Activated T-cell treated with anti-CD3 and anti-CD28 coated beads for 4 hours (primary cell): ENCODE measurements around the gene TSHZ2.
A peak's percentile ranks its signal among the peaks of the same experiment; 100 is the strongest.

ENCODE experiments used
- DNase-seq: peaks from one replicate; pipeline ENCODE4 v3.0.0-alpha.2; 2020

The TSHZ2 gene

GRCh38 chr20:53214392-53214791 lies 242.2 kb downstream of the TSHZ2 start:
- no peak for DNase-seq

- DNase-seq, result no peak
Observed at GRCh38 chr20:53215166-53215565, 243.0 kb downstream of the TSHZ2 start.

- no peak for DNase-seq
Observed at GRCh38 chr20:53216478-53216855, 244.3 kb downstream of the TSHZ2 start.

GRCh38 chr20:53216856-53217576 lies 244.9 kb downstream of the TSHZ2 start:
- DNase-seq, result peak; percentile 83

GRCh38 chr20:53220482-53221307 lies 248.5 kb downstream of the TSHZ2 start:
- DNase-seq, result no peak

- DNase-seq, result no peak
Observed at GRCh38 chr20:53221731-53222130, 249.6 kb downstream of the TSHZ2 start.

GRCh38 chr20:53222416-53222815 lies 250.3 kb downstream of the TSHZ2 start:
- no peak for DNase-seq

- DNase-seq, result no peak
Observed at GRCh38 chr20:53222932-53223331, 250.8 kb downstream of the TSHZ2 start.

GRCh38 chr20:53223626-53224172 lies 251.5 kb downstream of the TSHZ2 start:
- DNase-seq, result no peak

- no peak for DNase-seq
Observed at GRCh38 chr20:53224851-53225250, 252.7 kb downstream of the TSHZ2 start.

- no peak for DNase-seq
Observed at GRCh38 chr20:53226826-53227225, 254.7 kb downstream of the TSHZ2 start.

- no peak for DNase-seq
Observed at GRCh38 chr20:53227523-53227922, 255.4 kb downstream of the TSHZ2 start.

GRCh38 chr20:53231061-53231460 lies 258.9 kb downstream of the TSHZ2 start:
- no peak for DNase-seq

GRCh38 chr20:53237461-53237860 lies 265.3 kb downstream of the TSHZ2 start:
- DNase-seq, result no peak

GRCh38 chr20:53238121-53238660 lies 266.0 kb downstream of the TSHZ2 start:
- DNase-seq, result no peak

- DNase-seq, result no peak
Observed at GRCh38 chr20:53243152-53243551, 271.0 kb downstream of the TSHZ2 start.

GRCh38 chr20:53244711-53245110 lies 272.6 kb downstream of the TSHZ2 start:
- DNase-seq, result no peak

GRCh38 chr20:53245574-53245973 lies 273.4 kb downstream of the TSHZ2 start:
- no peak for DNase-seq

- no peak for DNase-seq
Observed at GRCh38 chr20:53247468-53248103, 275.4 kb downstream of the TSHZ2 start.

- DNase-seq, result no peak
Observed at GRCh38 chr20:53250456-53250855, 278.3 kb downstream of the TSHZ2 start.

GRCh38 chr20:53252002-53252401 lies 279.8 kb downstream of the TSHZ2 start:
- no peak for DNase-seq

- no peak for DNase-seq
Observed at GRCh38 chr20:53253668-53254067, 281.5 kb downstream of the TSHZ2 start.

- DNase-seq, result no peak
Observed at GRCh38 chr20:53255102-53255710, 283.0 kb downstream of the TSHZ2 start.
